Activated naive CD4-positive, alpha-beta T cell treated with anti-CD3 and anti-CD28 coated beads for 36 hours (primary cell): Measurements from ENCODE around the gene PRADC1. TPM values are rescaled to one million over a fixed set of nuclear protein-coding genes. Genes with fewer than 3 reads are reported as not detected.

Source experiments
- CTCF ChIA-PET: fragments of 350-600 bp; sonication (Branson Sonifier 250); formaldehyde crosslinking; loops from one replicate; lab custom pipeline; 2021; ENCODE audit warnings: antibody characterized with exemption; lab: Charles Lee
- DNase-seq: peaks from one replicate; pipeline ENCODE4 v3.0.0-alpha.2; 2020
- H3K27ac Mint-ChIP-seq: one replicate; pipeline ENCODE4 v1.8.0; 2021; ENCODE audit warnings: mild to moderate bottlenecking, mixed read lengths
- H3K27me3 Mint-ChIP-seq: one replicate; pipeline ENCODE4 v1.8.0; 2021; ENCODE audit warnings: low read depth, mixed read lengths
- H3K36me3 Mint-ChIP-seq: one replicate; pipeline ENCODE4 v1.8.0; 2021; ENCODE audit warnings: low read depth, mixed read lengths
- H3K4me1 Mint-ChIP-seq: one replicate; pipeline ENCODE4 v1.8.0; 2021; ENCODE audit warnings: low read depth, mixed read lengths
- H3K4me3 Mint-ChIP-seq: one replicate; pipeline ENCODE4 v1.8.0; 2021; ENCODE audit warnings: mild to moderate bottlenecking, moderate library complexity, mixed read lengths
- H3K9me3 Mint-ChIP-seq: one replicate; pipeline ENCODE4 v1.8.0; 2021; ENCODE audit warnings: mixed read lengths
- intact Hi-C: fragments of 100-400 bp; cut with micrococcal nuclease; formaldehyde crosslinking; loops from one replicate; pipeline ENCODE4 v1.15.1; 2023
- total RNA-seq, 2 experiments: library from RNA; stranded (reverse); gene quantifications; one replicate each; pipeline ENCODE4 v1.2.3, GENCODE V29; 2021

Gene PRADC1
- total RNA-seq, 2 experiments from 2014 or later = 10.1 to 10.2 TPM

GRCh38 chr2:73227086-73227485 is 6.0 kb downstream of the PRADC1 start:
- Mint-ChIP-seq H3K4me1 (peaks cover 5% of the 10 kb centered on the region), H3K9me3 (no peaks in the 10 kb centered on the region), H3K27ac (no peak overlapping the region), H3K27me3 (no peaks in the 10 kb centered on the region), H3K36me3 (peaks cover 9% of the 10 kb centered on the region), H3K4me3 (no peak overlapping the region)
- DNase-seq = no peak
- CTCF ChIA-PET = interaction anchor here (0.5 kb wide), 1 partner anchor 64 kb away, joined by 3 read pairs; no protein-coding TSS in a partner anchor
- intact Hi-C loops = no loop called here

- no peak overlapping the region for H3K27ac Mint-ChIP-seq
Observed at GRCh38 chr2:73225513-73226360, 7.3 kb downstream of the PRADC1 start.

GRCh38 chr2:73223821-73224220 is 9.2 kb downstream of the PRADC1 start:
- intact Hi-C loops = no loop called here
- Mint-ChIP-seq H3K4me1 (peaks cover 3% of the 10 kb centered on the region), H3K27ac (peak overlapping the region; percentile 20), H3K27me3 (no peaks in the 10 kb centered on the region), H3K4me3 (no peak overlapping the region), H3K9me3 (no peaks in the 10 kb centered on the region), H3K36me3 (peaks cover 18% of the 10 kb centered on the region)
- CTCF ChIA-PET = interaction anchor here (0.8 kb wide), 1 partner anchor 13 kb away, joined by 3 read pairs; no protein-coding TSS in a partner anchor
- DNase-seq = no peak

More at GRCh38 chr2:73225513-73226360, 7.3 kb downstream of the PRADC1 start:
- Mint-ChIP-seq H3K36me3 (peaks cover 17% of the 10 kb centered on the region), H3K4me3 (no peak overlapping the region), H3K4me1 (peaks cover 3% of the 10 kb centered on the region), H3K9me3 (no peaks in the 10 kb centered on the region), H3K27me3 (no peaks in the 10 kb centered on the region)
- DNase-seq = no peak
- intact Hi-C loops = no loop called here
- CTCF ChIA-PET = interaction anchor here (0.6 to 1.4 kb wide), 2 partner anchors 12 to 13 kb away, joined by 3 read pairs; no protein-coding TSS in a partner anchor

GRCh38 chr2:73218298-73218697 is 14.7 kb downstream of the PRADC1 start:
- no peak for DNase-seq
- Mint-ChIP-seq H3K4me3 (no peak overlapping the region), H3K27ac (no peak overlapping the region), H3K36me3 (peaks cover 15% of the 10 kb centered on the region), H3K4me1 (peaks cover 24% of the 10 kb centered on the region), H3K9me3 (no peaks in the 10 kb centered on the region), H3K27me3 (no peaks in the 10 kb centered on the region)
- intact Hi-C loops = no loop called here
- CTCF ChIA-PET = interaction anchor here (1.2 kb wide), 2 partner anchors 9 to 41 kb away, joined by 3 read pairs; no protein-coding TSS in a partner anchor

DNA sequence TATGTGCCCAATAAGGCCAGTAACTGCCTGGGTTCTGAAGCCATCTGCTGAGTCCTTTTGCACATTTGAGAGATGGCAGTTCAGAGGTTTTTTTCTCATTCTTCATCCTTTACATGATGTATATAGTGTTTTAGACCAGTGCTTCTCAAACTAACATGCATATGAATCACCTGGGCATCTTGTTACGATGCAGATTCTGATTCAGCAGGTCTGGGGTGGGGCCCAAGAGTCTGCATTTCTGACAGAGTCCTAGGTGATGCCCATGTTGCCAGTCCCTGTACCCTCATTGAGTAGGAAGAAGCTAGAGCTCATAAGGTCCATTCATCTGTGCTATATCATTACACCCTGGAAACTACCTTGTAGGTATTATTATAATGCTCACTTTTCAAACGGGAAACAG is 15.2 kb downstream of the PRADC1 start:
- H3K4me3 Mint-ChIP-seq = no peak overlapping the region
- H3K9me3 Mint-ChIP-seq = no peaks in the 10 kb centered on the region
- peaks cover 28% of the 10 kb centered on the region for H3K4me1 Mint-ChIP-seq
- no peak overlapping the region for H3K27ac Mint-ChIP-seq
- H3K36me3 Mint-ChIP-seq = peaks cover 13% of the 10 kb centered on the region
- DNase-seq = no peak
- CTCF ChIA-PET = interaction anchor here (0.6 to 1.2 kb wide), 3 partner anchors 9 to 41 kb away, joined by 3 read pairs; no protein-coding TSS in a partner anchor
- no peaks in the 10 kb centered on the region for H3K27me3 Mint-ChIP-seq
- intact Hi-C loops = no loop called here

GRCh38 chr2:73217160-73217559 is 15.9 kb downstream of the PRADC1 start:
- Mint-ChIP-seq H3K27me3 (no peaks in the 10 kb centered on the region), H3K4me3 (no peak overlapping the region), H3K36me3 (peaks cover 10% of the 10 kb centered on the region), H3K4me1 (peaks cover 32% of the 10 kb centered on the region), H3K27ac (no peak overlapping the region), H3K9me3 (no peaks in the 10 kb centered on the region)
- intact Hi-C loops = no loop called here
- DNase-seq = no peak
- CTCF ChIA-PET = interaction anchor here (0.6 to 0.7 kb wide), 3 partner anchors 39 to 299 kb away, joined by 3 to 4 read pairs (median 3); no protein-coding TSS in a partner anchor

- Mint-ChIP-seq H3K36me3 (no peaks in the 10 kb centered on the region), H3K4me3 (peak overlapping the region; percentile 97), H3K27ac (peak overlapping the region; percentile 4), H3K4me1 (peaks cover 32% of the 10 kb centered on the region), H3K27me3 (no peaks in the 10 kb centered on the region), H3K9me3 (no peaks in the 10 kb centered on the region)
- CTCF ChIA-PET = interaction anchor here (0.7 to 1.0 kb wide), 2 partner anchors 38 to 73 kb away, joined by 3 to 5 read pairs; no protein-coding TSS in a partner anchor
- DNase-seq = no peak
- intact Hi-C loops = no loop called here
Observed at GRCh38 chr2:73215254-73215653, 17.8 kb downstream of the PRADC1 start.

DNA sequence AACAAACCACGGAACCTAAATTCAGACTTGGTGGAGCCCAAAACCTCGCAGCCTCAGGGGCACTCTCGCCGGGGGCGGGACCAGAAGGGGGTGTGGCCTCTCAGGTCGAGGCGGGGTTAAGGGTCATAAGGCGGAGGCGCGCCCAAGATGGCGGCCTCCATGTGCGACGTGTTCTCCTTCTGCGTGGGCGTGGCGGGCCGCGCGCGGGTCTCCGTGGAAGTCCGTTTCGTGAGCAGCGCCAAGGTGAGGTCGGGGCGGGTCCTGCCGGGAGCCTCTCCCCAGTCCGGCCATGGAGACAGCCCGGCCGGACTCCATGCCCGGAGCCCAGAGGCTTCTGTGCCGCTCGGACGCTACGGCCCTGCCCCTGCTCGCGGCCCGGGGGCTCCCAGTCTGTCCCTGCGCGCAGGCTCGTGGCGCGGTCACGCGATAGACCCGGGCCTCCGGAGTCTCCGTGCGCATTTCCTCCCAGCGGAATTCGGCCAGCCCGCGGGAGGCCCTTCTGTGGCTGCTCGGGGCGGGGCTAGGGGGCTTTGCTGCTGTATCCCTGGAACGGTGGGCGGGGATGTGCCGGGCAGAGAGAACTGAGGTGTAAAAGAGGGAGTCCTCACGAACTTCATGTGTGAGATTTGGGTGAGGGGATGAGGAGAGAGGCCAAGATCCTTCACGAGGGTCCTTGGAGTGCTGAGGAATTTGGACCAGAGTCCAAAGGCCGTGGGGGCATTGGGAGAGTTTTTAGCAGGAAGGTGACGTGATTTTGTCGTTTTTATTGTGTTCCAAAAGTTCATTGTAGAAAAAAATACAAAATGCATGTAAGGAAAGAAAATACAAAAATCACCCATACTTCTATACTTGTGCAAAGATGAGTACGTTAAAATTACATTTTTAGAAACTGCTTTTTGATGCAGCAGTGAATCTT is 18.7 kb downstream of the PRADC1 start, which contains the start of gene SMYD5:
Gene SMYD5 (plus strand): TSS at position 126 of the 916 bp plus-strand sequence. CDS start 22 bp downstream, at position 148.
- H3K27me3 Mint-ChIP-seq = no peaks in the 10 kb centered on the region
- peak; percentile 94 for DNase-seq
- H3K36me3 Mint-ChIP-seq = no peaks in the 10 kb centered on the region
- no peaks in the 10 kb centered on the region for H3K9me3 Mint-ChIP-seq
- peaks cover 32% of the 10 kb centered on the region for H3K4me1 Mint-ChIP-seq
- intact Hi-C loops = loop anchor here (1.0 kb wide), 6 partner anchors 20 to 523 kb away; partner anchors contain the start of genes ALMS1, CCT7, FBXO41 and SFXN5
- CTCF ChIA-PET = interaction anchor here (0.7 to 2.8 kb wide), 6 partner anchors 13 to 322 kb away, joined by 3 to 81 read pairs (median 8); partner anchors contain the start of genes CCT7 and PRADC1
- H3K4me3 Mint-ChIP-seq = peak within 1 kb of the TSS; percentile 97
- H3K27ac Mint-ChIP-seq = peak within 1 kb of the TSS; percentile 91

DNA sequence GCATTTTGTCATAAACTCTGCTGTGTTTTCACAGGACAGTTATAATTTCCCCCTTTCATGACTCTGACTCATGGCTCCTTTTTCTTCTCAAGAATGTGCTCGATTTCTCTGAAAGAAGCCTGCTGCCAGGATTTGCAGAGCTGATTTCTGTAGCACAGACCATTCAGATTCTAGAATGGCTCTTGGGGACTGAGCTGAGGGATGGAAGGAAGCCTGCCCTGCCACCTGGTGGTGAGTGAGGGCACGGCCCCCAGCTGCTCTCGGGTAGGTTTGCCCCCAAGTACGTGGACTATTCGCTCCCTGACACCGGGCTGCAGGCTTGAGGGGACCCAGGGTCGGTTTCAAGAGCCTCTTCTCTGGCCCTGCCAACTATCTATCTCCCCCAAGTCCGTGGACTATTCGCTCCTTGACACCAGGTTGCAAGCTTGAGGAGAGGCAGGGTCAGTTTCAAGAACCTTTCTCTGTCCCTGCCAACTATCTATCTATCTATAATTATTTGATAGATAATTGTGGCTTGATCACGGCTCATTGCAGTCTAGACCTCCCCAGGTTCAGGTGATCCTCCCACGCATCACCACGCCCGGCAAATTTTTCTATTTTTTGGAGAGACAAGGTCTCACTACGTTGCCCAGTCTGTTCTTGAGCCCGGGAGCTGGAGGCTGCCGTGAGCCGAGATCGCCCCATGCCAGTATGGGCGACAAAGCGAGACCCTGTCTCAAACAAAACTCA is 20.4 kb downstream of the PRADC1 start:
- H3K9me3 Mint-ChIP-seq = no peaks in the 10 kb centered on the region
- H3K36me3 Mint-ChIP-seq = no peaks in the 10 kb centered on the region
- H3K27ac Mint-ChIP-seq = no peak overlapping the region
- intact Hi-C loops = loop anchor here (1.0 kb wide), 6 partner anchors 35 to 319 kb away; no protein-coding TSS in a partner anchor
- CTCF ChIA-PET = interaction anchor here (0.6 to 2.8 kb wide), 30 partner anchors 8 to 320 kb away, joined by 3 to 81 read pairs (median 5); partner anchors contain the start of genes CCT7, NOTO and PRADC1
- no peak overlapping the region for H3K4me3 Mint-ChIP-seq
- peaks cover 3% of the 10 kb centered on the region for H3K27me3 Mint-ChIP-seq
- peak; percentile 85 for DNase-seq
- peaks cover 29% of the 10 kb centered on the region for H3K4me1 Mint-ChIP-seq

- H3K4me3 Mint-ChIP-seq = no peak overlapping the region
- H3K36me3 Mint-ChIP-seq = no peaks in the 10 kb centered on the region
- no peak overlapping the region for H3K27ac Mint-ChIP-seq
- H3K4me1 Mint-ChIP-seq = peaks cover 26% of the 10 kb centered on the region
- CTCF ChIA-PET = interaction anchor here (0.7 to 2.8 kb wide), 23 partner anchors 8 to 319 kb away, joined by 3 to 81 read pairs (median 6); partner anchors contain the start of genes CCT7 and PRADC1
- H3K9me3 Mint-ChIP-seq = no peaks in the 10 kb centered on the region
- H3K27me3 Mint-ChIP-seq = peaks cover 3% of the 10 kb centered on the region
- no peak for DNase-seq
- intact Hi-C loops = loop anchor here (1.0 kb wide), 6 partner anchors 35 to 319 kb away; no protein-coding TSS in a partner anchor
Observed at GRCh38 chr2:73212098-73212447, 21.0 kb downstream of the PRADC1 start.

- DNase-seq = no peak
- Mint-ChIP-seq H3K36me3 (no peaks in the 10 kb centered on the region), H3K9me3 (no peaks in the 10 kb centered on the region), H3K4me3 (no peak overlapping the region), H3K27ac (no peak overlapping the region), H3K4me1 (peaks cover 23% of the 10 kb centered on the region), H3K27me3 (peaks cover 8% of the 10 kb centered on the region)
- intact Hi-C loops = no loop called here
- CTCF ChIA-PET = interaction anchor here (1.2 to 2.8 kb wide), 2 partner anchors 13 to 34 kb away, joined by 3 to 15 read pairs; no protein-coding TSS in a partner anchor
Observed at GRCh38 chr2:73210696-73211095, 22.3 kb downstream of the PRADC1 start.
